Activated T-helper 1 cell treated with anti-CD3 and anti-CD28 coated beads, Interleukin-12 subunit alpha, Interleukin-12 subunit beta, Interleukin-2, Interleukin-4 antibody, amounts not matched to agents 30 ng/mL and 10 ng/mL and 1 ng/mL, durations not matched to agents 14 hours and 24 hours and 36 hours (primary cell): ENCODE data around the gene CALML5. TPM values are rescaled to one million over a fixed set of nuclear protein-coding genes. Genes with fewer than 3 reads are reported as not detected.

Source experiments
- DNase-seq: peaks from one replicate; pipeline ENCODE4 v3.0.0; 2021; ENCODE audit warnings: low spot score
- H3K27ac Mint-ChIP-seq: one replicate; pipeline ENCODE4 v1.8.0; 2021; ENCODE audit warnings: mild to moderate bottlenecking, mixed read lengths
- H3K27me3 Mint-ChIP-seq: one replicate; pipeline ENCODE4 v1.8.0; 2022; ENCODE audit warnings: mild to moderate bottlenecking, moderate library complexity, mixed read lengths; ENCODE audit not compliant: insufficient read depth
- H3K36me3 Mint-ChIP-seq: one replicate; pipeline ENCODE4 v1.8.0; 2021; ENCODE audit warnings: low read depth, mixed read lengths
- H3K4me1 Mint-ChIP-seq: one replicate; pipeline ENCODE4 v1.8.0; 2021; ENCODE audit warnings: low read depth, mixed read lengths
- H3K4me3 Mint-ChIP-seq: one replicate; pipeline ENCODE4 v1.8.0; 2021; ENCODE audit warnings: mild to moderate bottlenecking, moderate library complexity, mixed read lengths
- H3K9me3 Mint-ChIP-seq: one replicate; pipeline ENCODE4 v1.8.0; 2021; ENCODE audit warnings: mixed read lengths
- intact Hi-C: fragments of 100-400 bp; cut with micrococcal nuclease; formaldehyde crosslinking; loops from one replicate; pipeline ENCODE4 v1.15.1; 2024
- total RNA-seq: library from RNA; stranded (reverse); gene quantifications from 2 replicates; pipeline ENCODE4 v1.2.3, GENCODE V29; 2022

CALML5 gene
- total RNA-seq, 1 donor from 2014 or later: not detected

- intact Hi-C loops: no loop called here
- peaks cover 4% of the 10 kb centered on the region for H3K4me1 Mint-ChIP-seq
- no peak for DNase-seq
- no peak overlapping the region for H3K4me3 Mint-ChIP-seq
- H3K36me3 Mint-ChIP-seq: no peaks in the 10 kb centered on the region
- H3K9me3 Mint-ChIP-seq: no peaks in the 10 kb centered on the region
- H3K27me3 Mint-ChIP-seq: peaks cover 36% of the 10 kb centered on the region
- no peak overlapping the region for H3K27ac Mint-ChIP-seq
Measured at GRCh38 chr10:5518143-5518542, 18.8 kb upstream of the CALML5 start.

- Mint-ChIP-seq H3K27me3 (peaks cover 41% of the 10 kb centered on the region), H3K36me3 (no peaks in the 10 kb centered on the region), H3K4me1 (peaks cover 10% of the 10 kb centered on the region), H3K4me3 (no peak overlapping the region), H3K9me3 (no peaks in the 10 kb centered on the region), H3K27ac (no peak overlapping the region)
- no peak for DNase-seq
- intact Hi-C loops: no loop called here
Measured at GRCh38 chr10:5517546-5517945, 18.2 kb upstream of the CALML5 start.

- H3K27ac Mint-ChIP-seq: no peak overlapping the region
- intact Hi-C loops: no loop called here
- H3K36me3 Mint-ChIP-seq: no peaks in the 10 kb centered on the region
- no peak for DNase-seq
- peaks cover 10% of the 10 kb centered on the region for H3K4me1 Mint-ChIP-seq
- H3K27me3 Mint-ChIP-seq: peaks cover 47% of the 10 kb centered on the region
- H3K9me3 Mint-ChIP-seq: no peaks in the 10 kb centered on the region
- no peak overlapping the region for H3K4me3 Mint-ChIP-seq
Measured at GRCh38 chr10:5515948-5516761, 16.8 kb upstream of the CALML5 start.

GRCh38 chr10:5514226-5514850, 15.0 kb upstream of the CALML5 start:
- Mint-ChIP-seq H3K27me3 (peaks cover 34% of the 10 kb centered on the region), H3K4me3 (no peak overlapping the region), H3K36me3 (no peaks in the 10 kb centered on the region), H3K27ac (no peak overlapping the region), H3K4me1 (peaks cover 10% of the 10 kb centered on the region), H3K9me3 (no peaks in the 10 kb centered on the region)
- intact Hi-C loops: no loop called here
- no peak for DNase-seq

GRCh38 chr10:5512881-5513612, 13.7 kb upstream of the CALML5 start:
- H3K4me3 Mint-ChIP-seq: no peak overlapping the region
- intact Hi-C loops: no loop called here
- H3K36me3 Mint-ChIP-seq: no peaks in the 10 kb centered on the region
- peaks cover 10% of the 10 kb centered on the region for H3K4me1 Mint-ChIP-seq
- no peak for DNase-seq
- H3K27me3 Mint-ChIP-seq: peaks cover 32% of the 10 kb centered on the region
- H3K9me3 Mint-ChIP-seq: no peaks in the 10 kb centered on the region
- H3K27ac Mint-ChIP-seq: no peak overlapping the region

- Mint-ChIP-seq H3K4me1 (peaks cover 10% of the 10 kb centered on the region), H3K4me3 (no peak overlapping the region), H3K27me3 (peaks cover 32% of the 10 kb centered on the region), H3K36me3 (no peaks in the 10 kb centered on the region), H3K27ac (no peak overlapping the region), H3K9me3 (no peaks in the 10 kb centered on the region)
- intact Hi-C loops: no loop called here
- no peak for DNase-seq
Measured at GRCh38 chr10:5512331-5512730, 13.0 kb upstream of the CALML5 start.

- Mint-ChIP-seq H3K27me3 (peaks cover 30% of the 10 kb centered on the region), H3K9me3 (no peaks in the 10 kb centered on the region), H3K4me3 (no peak overlapping the region), H3K36me3 (no peaks in the 10 kb centered on the region), H3K27ac (no peak overlapping the region), H3K4me1 (peaks cover 10% of the 10 kb centered on the region)
- no peak for DNase-seq
- intact Hi-C loops: no loop called here
Measured at GRCh38 chr10:5511885-5512280, 12.5 kb upstream of the CALML5 start.

- Mint-ChIP-seq H3K27me3 (peaks cover 28% of the 10 kb centered on the region), H3K4me3 (no peak overlapping the region), H3K9me3 (no peaks in the 10 kb centered on the region), H3K4me1 (peaks cover 10% of the 10 kb centered on the region), H3K36me3 (no peaks in the 10 kb centered on the region), H3K27ac (no peak overlapping the region)
- intact Hi-C loops: no loop called here
- no peak for DNase-seq
Measured at GRCh38 chr10:5511231-5511884, 12.0 kb upstream of the CALML5 start.

- no peaks in the 10 kb centered on the region for H3K36me3 Mint-ChIP-seq
- H3K27ac Mint-ChIP-seq: no peak overlapping the region
- no peak for DNase-seq
- H3K9me3 Mint-ChIP-seq: no peaks in the 10 kb centered on the region
- no peak overlapping the region for H3K4me3 Mint-ChIP-seq
- intact Hi-C loops: no loop called here
- H3K27me3 Mint-ChIP-seq: peaks cover 23% of the 10 kb centered on the region
- peaks cover 10% of the 10 kb centered on the region for H3K4me1 Mint-ChIP-seq
Measured at GRCh38 chr10:5510281-5511072, 11.1 kb upstream of the CALML5 start.

GRCh38 chr10:5509691-5510090, 10.3 kb upstream of the CALML5 start:
- peaks cover 10% of the 10 kb centered on the region for H3K4me1 Mint-ChIP-seq

GRCh38 chr10:5509236-5509635, 9.9 kb upstream of the CALML5 start:
- intact Hi-C loops: no loop called here
- peaks cover 10% of the 10 kb centered on the region for H3K4me1 Mint-ChIP-seq
- DNase-seq: no peak
- H3K27me3 Mint-ChIP-seq: peaks cover 25% of the 10 kb centered on the region
- no peaks in the 10 kb centered on the region for H3K36me3 Mint-ChIP-seq
- no peak overlapping the region for H3K4me3 Mint-ChIP-seq
- H3K27ac Mint-ChIP-seq: no peak overlapping the region
- H3K9me3 Mint-ChIP-seq: no peaks in the 10 kb centered on the region

More at GRCh38 chr10:5509691-5510090, 10.3 kb upstream of the CALML5 start:
- Mint-ChIP-seq H3K4me3 (no peak overlapping the region), H3K9me3 (no peaks in the 10 kb centered on the region), H3K27me3 (peaks cover 27% of the 10 kb centered on the region), H3K36me3 (no peaks in the 10 kb centered on the region), H3K27ac (no peak overlapping the region)
- intact Hi-C loops: no loop called here
- DNase-seq: no peak

GRCh38 chr10:5508786-5509185, 9.4 kb upstream of the CALML5 start:
- DNase-seq: no peak
- peaks cover 10% of the 10 kb centered on the region for H3K4me1 Mint-ChIP-seq
- peaks cover 25% of the 10 kb centered on the region for H3K27me3 Mint-ChIP-seq
- intact Hi-C loops: no loop called here
- no peaks in the 10 kb centered on the region for H3K9me3 Mint-ChIP-seq
- H3K4me3 Mint-ChIP-seq: no peak overlapping the region
- no peak overlapping the region for H3K27ac Mint-ChIP-seq
- H3K36me3 Mint-ChIP-seq: no peaks in the 10 kb centered on the region
